ENCODE data around the gene NOX5. TPM values are rescaled to one million over a fixed set of nuclear protein-coding genes. Genes with fewer than 3 reads are reported as not detected.

Gene NOX5
- total RNA-seq, 4 donors from 2014 or later = 0.19 to 1.5 (median 0.46) TPM

DNA sequence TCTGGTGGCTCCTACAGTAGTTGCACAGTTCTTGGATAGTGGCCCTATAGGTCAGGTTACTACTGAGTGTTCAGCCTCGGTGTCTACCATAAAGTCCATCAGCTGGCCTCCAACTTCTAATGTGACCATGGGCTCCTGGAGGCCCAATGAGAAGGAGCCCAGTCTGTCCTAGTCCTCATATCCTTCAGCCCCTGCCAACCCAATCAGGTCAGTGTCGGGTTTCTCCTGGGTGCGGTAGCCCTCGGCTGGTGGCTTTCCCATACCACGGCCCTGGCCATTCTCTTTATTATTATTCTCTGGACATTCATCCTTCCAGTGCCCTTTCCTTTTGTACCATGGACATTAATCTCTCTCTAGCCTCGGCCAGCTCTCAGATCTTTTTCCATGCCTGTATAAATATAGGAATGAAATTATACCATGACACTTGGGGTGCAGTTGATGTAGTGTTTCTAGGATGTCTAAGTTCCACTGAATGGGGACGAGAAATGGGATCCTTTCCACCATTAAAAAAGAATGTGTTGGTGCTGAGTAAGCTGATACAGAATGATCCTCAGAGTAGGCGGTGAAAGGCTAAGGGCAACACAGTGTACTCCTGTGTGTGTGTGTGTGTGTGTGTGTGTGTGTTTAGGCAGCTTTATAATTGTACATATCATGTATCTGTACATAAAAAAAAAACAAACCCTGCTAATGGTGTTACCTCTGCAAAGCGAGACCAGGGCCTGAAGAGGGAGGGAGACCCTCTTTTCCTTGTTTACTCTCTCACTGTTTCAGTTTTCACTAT is 19.3 kb upstream of the NOX5 start:
- no peak for TF ChIP-seq POLR2A (IDR thresholded peaks at IDR 0.05)
- TF ChIP-seq, protein P1, sequence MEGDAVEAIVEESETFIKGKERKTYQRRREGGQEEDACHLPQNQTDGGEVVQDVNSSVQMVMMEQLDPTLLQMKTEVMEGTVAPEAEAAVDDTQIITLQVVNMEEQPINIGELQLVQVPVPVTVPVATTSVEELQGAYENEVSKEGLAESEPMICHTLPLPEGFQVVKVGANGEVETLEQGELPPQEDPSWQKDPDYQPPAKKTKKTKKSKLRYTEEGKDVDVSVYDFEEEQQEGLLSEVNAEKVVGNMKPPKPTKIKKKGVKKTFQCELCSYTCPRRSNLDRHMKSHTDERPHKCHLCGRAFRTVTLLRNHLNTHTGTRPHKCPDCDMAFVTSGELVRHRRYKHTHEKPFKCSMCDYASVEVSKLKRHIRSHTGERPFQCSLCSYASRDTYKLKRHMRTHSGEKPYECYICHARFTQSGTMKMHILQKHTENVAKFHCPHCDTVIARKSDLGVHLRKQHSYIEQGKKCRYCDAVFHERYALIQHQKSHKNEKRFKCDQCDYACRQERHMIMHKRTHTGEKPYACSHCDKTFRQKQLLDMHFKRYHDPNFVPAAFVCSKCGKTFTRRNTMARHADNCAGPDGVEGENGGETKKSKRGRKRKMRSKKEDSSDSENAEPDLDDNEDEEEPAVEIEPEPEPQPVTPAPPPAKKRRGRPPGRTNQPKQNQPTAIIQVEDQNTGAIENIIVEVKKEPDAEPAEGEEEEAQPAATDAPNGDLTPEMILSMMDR (IDR thresholded peaks at IDR 0.05) = no peak
- WGBS, 2 donors = 86 to 93% methylated on average over 9 of the region's 9 CpGs
- Histone ChIP-seq H3K9me3 (no peaks in the 10 kb centered on the region), H3K4me1 (peaks cover 0 to 28% (median 9%) of the 10 kb centered on the region in 3 donors), H3K4me3 (no peak overlapping the region), H3K27me3 (no peaks in the 10 kb centered on the region), H3K27ac (no peak overlapping the region), H3K36me3 (no peaks in the 10 kb centered on the region)
- intact Hi-C loops (cut with DNase I) = no loop called here
- DNase-seq = no peak

DNA sequence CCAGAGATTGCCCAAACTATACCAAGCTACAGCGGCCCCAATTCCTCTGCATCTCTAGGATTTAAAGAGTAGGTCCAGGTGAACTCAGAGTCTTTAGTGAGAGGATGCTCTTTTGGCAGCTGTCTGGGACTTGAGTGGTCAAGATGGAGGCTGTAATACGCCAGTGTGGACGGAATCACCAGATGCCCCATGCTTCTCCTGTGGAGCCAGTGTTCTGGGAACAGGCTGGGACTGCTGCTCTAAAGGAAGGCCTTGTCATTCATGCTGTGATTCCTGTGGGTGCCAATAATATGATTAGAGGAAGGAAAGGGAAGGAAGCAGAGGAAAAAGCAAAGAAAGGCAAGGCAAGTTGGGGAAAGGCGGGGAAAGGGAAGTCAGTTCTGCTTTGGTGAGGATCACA is 17.4 kb upstream of the NOX5 start:
- intact Hi-C loops (cut with DNase I) = no loop called here
- Histone ChIP-seq H3K9me3 (no peaks in the 10 kb centered on the region), H3K27me3 (peaks cover 0 to 10% (median 0%) of the 10 kb centered on the region in 4 donors), H3K27ac (no peak overlapping the region), H3K4me3 (no peak overlapping the region), H3K4me1 (peaks cover 0 to 23% (median 0%) of the 10 kb centered on the region in 3 donors), H3K36me3 (no peaks in the 10 kb centered on the region)
- WGBS, 2 donors = 80 to 87% methylated on average over 4 of the region's 4 CpGs
- no peak for DNase-seq
- TF ChIP-seq, protein P1 (IDR thresholded peaks at IDR 0.05) = no peak

DNA sequence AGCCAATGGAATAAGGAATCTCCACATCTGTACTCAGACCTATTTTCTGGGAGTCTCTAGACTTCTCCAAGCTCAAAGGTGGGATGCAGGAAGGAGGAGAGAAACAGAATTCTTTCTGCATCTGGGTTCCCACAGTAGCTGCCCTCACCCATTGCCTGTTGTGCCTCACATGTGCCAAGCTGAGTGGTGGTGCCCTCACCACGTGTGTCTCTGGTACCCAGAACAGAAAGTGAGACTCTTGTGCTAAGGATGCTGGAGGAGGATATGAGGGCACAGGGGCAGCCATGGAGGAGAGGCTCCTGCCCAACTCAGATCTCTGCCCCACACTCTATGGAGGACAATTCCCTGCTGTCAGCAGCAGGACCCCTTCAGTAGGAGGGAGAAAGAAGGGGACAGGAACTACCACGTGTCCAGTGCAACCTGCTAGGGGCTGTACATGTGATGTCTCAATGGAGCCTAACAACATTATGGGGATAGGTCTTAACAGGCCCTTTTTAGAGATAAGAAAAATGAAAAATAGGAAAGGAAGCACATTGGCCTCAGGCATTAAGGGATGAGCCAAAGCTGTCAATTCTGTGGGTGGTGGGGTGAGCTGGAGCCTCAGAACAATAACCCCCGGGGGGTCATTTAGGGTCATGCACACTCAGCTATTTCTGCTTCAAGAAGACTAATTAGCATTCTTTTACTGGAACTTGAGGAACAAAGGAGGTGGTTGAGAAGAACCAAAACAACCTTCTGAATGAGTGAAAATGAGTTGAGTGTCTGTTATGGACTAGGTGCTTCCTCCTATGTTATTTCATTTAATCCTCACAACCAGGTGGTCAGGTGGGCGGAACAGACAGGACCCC is 16.3 kb upstream of the NOX5 start:
- Histone ChIP-seq H3K9me3 (no peaks in the 10 kb centered on the region), H3K4me3 (no peak overlapping the region), H3K4me1 (peaks cover 0 to 19% (median 0%) of the 10 kb centered on the region in 3 donors), H3K27ac (no peak overlapping the region), H3K27me3 (peaks cover 0 to 10% (median 0%) of the 10 kb centered on the region in 4 donors), H3K36me3 (no peaks in the 10 kb centered on the region)
- TF ChIP-seq, protein P1 (IDR thresholded peaks at IDR 0.05) = no peak
- no peak for TF ChIP-seq POLR2A (IDR thresholded peaks at IDR 0.05)
- WGBS, 2 donors = 65 to 68% methylated on average over 3 to 4 of the region's 4 CpGs
- intact Hi-C loops (cut with DNase I) = no loop called here
- DNase-seq = no peak

DNA sequence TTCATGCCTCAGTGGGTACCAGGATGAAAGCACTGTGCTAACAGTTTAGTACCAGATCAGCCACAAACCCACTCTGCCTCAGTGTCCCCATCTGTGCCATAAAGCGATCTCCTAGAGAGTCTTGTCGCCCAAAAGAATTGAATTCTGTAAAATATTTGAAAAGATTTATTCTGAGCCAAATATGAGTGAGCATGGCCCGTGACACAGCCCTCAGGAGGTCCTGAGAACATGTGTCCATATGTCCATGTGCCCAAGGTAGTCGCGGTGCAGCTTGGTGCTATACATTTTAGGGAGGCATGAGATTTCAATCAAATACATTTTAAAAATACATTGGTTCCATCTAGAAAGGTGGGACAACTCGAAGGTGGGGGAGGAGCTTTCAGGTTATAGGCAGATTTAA is 15.4 kb upstream of the NOX5 start:
- Histone ChIP-seq H3K27me3 (peaks cover 0 to 10% (median 0%) of the 10 kb centered on the region in 4 donors), H3K36me3 (no peaks in the 10 kb centered on the region), H3K27ac (no peak overlapping the region), H3K9me3 (no peaks in the 10 kb centered on the region), H3K4me1 (peaks cover 0 to 17% (median 0%) of the 10 kb centered on the region in 3 donors), H3K4me3 (no peak overlapping the region)
- TF ChIP-seq, protein P1 (IDR thresholded peaks at IDR 0.05) = no peak
- no peak for TF ChIP-seq POLR2A (IDR thresholded peaks at IDR 0.05)
- intact Hi-C loops (cut with DNase I) = no loop called here
- 78 to 83% methylated on average over 6 of the region's 6 CpGs for WGBS, 2 donors
- DNase-seq = no peak

DNA sequence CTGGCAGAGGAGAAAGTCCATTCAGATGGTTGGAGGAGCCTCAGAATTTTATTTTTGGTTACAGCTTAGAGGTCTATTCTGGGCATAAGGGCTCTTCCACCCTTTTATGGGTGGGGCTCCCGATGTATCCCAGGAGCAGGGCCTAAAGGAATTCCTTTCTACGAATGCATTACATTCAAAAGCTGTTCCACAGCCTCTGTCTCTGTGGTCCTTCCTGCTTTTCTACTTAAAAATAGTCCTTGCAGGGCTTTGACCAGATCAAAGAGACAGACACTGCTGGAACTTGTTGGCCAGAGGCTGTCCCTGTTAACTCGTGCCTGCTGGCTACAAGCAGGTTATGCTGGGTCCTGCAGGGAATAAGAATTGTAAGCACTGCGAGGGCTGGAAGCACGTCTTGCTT is 14.4 kb upstream of the NOX5 start:
- TF ChIP-seq, protein P1 (IDR thresholded peaks at IDR 0.05) = no peak
- TF ChIP-seq POLR2A (IDR thresholded peaks at IDR 0.05) = no peak
- no peak for DNase-seq
- Histone ChIP-seq H3K36me3 (no peaks in the 10 kb centered on the region), H3K27me3 (peaks cover 0 to 10% (median 0%) of the 10 kb centered on the region in 4 donors), H3K9me3 (no peaks in the 10 kb centered on the region), H3K4me3 (no peak overlapping the region), H3K27ac (no peak overlapping the region), H3K4me1 (peaks cover 0 to 15% (median 0%) of the 10 kb centered on the region in 3 donors)
- WGBS, 2 donors = 9 to 11% methylated on average over 5 of the region's 5 CpGs
- intact Hi-C loops (cut with DNase I) = no loop called here

All from esophagus squamous epithelium (tissue), 5 donors.